A673 (cell line): ENCODE results near the gene KIAA1328. TPM values are rescaled to one million over a fixed set of nuclear protein-coding genes. Genes with fewer than 3 reads are reported as not detected.

Experiments used
- BruUV-seq: library from RNA; stranded (reverse); fragments of 400-500 nt; replicated peaks from 2 replicates; lab custom pipeline; 2021; lab: Mats Ljungman, UMichigan
- CTCF ChIA-PET: fragments of 300-600 bp; sonication (Branson Sonifier 250); formaldehyde crosslinking; loops from one replicate; lab custom pipeline; 2022; ENCODE audit warnings: antibody characterized with exemption; lab: Charles Lee
- POLR2A ChIA-PET: fragments of 300-600 bp; sonication (Branson Sonifier 250); formaldehyde crosslinking; loops from one replicate; lab custom pipeline; 2022; ENCODE audit warnings: antibody characterized with exemption; ENCODE audit not compliant: low non-redundant PET; lab: Charles Lee
- DNase-seq: peaks from one replicate; pipeline ENCODE4 v3.0.0-alpha.2; 2015; ENCODE audit warnings: low spot score
- H3K27ac ChIP-seq: fragments of 200-600 bp; sonication (generic); 2 replicates; pipeline ENCODE4 v1.5.1; 2016; ENCODE audit warnings: mixed run types, low read depth, mild to moderate bottlenecking, mixed read lengths, antibody characterized with exemption, low read length; ENCODE audit not compliant: poor library complexity, severe bottlenecking
- H3K27me3 ChIP-seq: fragments of 200-600 bp; sonication (generic); replicated peaks from 2 replicates; pipeline ENCODE4 v1.6.1; 2017; ENCODE audit warnings: mixed run types, low read depth, mild to moderate bottlenecking, mixed read lengths, antibody characterized with exemption, low read length; ENCODE audit not compliant: insufficient read depth, poor library complexity
- H3K36me3 ChIP-seq: fragments of 200-600 bp; sonication (generic); 2 replicates; pipeline ENCODE4 v1.6.1; 2016; ENCODE audit warnings: mixed run types, mild to moderate bottlenecking, mixed read lengths, antibody characterized with exemption, low read length; ENCODE audit not compliant: insufficient read depth, poor library complexity, severe bottlenecking
- H3K4me1 ChIP-seq: fragments of 200-600 bp; sonication (generic); 2 replicates; pipeline ENCODE4 v1.6.1; 2017; ENCODE audit warnings: mixed run types, mild to moderate bottlenecking, mixed read lengths, antibody characterized with exemption, low read length; ENCODE audit not compliant: insufficient read depth, poor library complexity, severe bottlenecking
- H3K4me3 ChIP-seq: fragments of 200-600 bp; sonication (generic); 2 replicates; pipeline ENCODE4 v1.5.1; 2016; ENCODE audit warnings: low read depth, mixed run types, mild to moderate bottlenecking, mixed read lengths, low read length; ENCODE audit not compliant: poor library complexity, severe bottlenecking
- H3K9me3 ChIP-seq: fragments of 200-600 bp; sonication (generic); 2 replicates; pipeline ENCODE4 v1.6.1; 2016; ENCODE audit warnings: mixed run types, low read depth, mild to moderate bottlenecking, mixed read lengths, antibody characterized with exemption, low read length; ENCODE audit not compliant: poor library complexity, severe bottlenecking
- EZH2 ChIP-seq: fragments of 200-600 bp; sonication (generic); IDR thresholded peaks from 2 replicates; pipeline ENCODE4 v1.6.1; 2017; ENCODE audit warnings: borderline replicate concordance, low read depth, mild to moderate bottlenecking, mixed read lengths, antibody characterized with exemption, low read length; ENCODE audit not compliant: poor library complexity, severe bottlenecking
- intact Hi-C: fragments of 100-400 bp; cut with micrococcal nuclease; formaldehyde crosslinking; loops from one replicate; pipeline ENCODE4 v1.10.0; 2022; ENCODE audit not compliant: unreplicated experiment
- total RNA-seq: library from RNA; stranded (reverse); gene quantifications from 2 replicates; pipeline ENCODE4 v1.2.3, GENCODE V29; 2021
- TF ChIP-seq, protein P1 (sequence below): fragments of 300-800, 200-600 bp; sonication (generic); conservative IDR thresholded peaks from 2 replicates; pipeline ENCODE4 v1.5.1; 2017; ENCODE audit warnings: low read depth, mild to moderate bottlenecking, antibody characterized with exemption, low read length, moderate library complexity, mixed read lengths

The KIAA1328 gene
- total RNA-seq, 1 experiment from 2014 or later, result 6.5 TPM

DNA sequence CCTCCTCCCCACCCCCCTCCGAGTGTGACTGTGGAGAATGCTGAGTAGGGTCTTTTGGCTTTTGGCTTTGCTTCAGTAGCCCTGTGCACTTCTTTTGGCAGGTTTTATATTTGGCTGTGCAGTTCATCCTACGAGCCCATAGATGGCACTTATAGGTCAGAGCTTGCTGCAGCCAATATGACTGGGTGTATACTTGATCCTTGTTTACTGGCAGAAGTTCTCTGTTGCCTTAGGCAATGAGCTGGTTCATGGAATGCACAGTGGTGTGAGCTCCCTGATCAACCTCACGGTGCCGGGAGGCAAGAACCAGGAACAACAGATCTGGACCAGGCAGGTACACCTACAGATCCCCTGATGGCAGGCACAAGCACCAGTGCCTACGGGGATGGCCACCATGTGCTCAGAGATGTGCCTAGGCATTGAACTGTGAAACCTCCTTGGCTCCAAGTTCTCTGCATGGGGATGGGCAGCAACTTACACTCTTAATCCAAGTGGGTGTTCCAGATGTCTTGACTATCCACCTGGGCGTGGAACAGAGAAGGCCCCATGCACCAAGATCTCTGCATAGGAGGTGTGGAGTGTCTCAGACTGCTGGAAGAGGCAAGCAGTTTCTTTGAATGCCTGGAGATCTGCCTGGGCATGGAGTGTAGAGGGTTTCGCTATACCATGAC, 190.4 kb downstream of the KIAA1328 start:
- Histone ChIP-seq H3K36me3 (no peaks in the 10 kb centered on the region), H3K4me1 (no peaks in the 10 kb centered on the region), H3K27me3 (no peaks in the 10 kb centered on the region), H3K27ac (no peak overlapping the region), H3K9me3 (peaks cover 3% of the 10 kb centered on the region), H3K4me3 (no peak overlapping the region)
- ChIA-PET CTCF (no interaction called here), POLR2A (no interaction called here)
- TF ChIP-seq, protein P1, sequence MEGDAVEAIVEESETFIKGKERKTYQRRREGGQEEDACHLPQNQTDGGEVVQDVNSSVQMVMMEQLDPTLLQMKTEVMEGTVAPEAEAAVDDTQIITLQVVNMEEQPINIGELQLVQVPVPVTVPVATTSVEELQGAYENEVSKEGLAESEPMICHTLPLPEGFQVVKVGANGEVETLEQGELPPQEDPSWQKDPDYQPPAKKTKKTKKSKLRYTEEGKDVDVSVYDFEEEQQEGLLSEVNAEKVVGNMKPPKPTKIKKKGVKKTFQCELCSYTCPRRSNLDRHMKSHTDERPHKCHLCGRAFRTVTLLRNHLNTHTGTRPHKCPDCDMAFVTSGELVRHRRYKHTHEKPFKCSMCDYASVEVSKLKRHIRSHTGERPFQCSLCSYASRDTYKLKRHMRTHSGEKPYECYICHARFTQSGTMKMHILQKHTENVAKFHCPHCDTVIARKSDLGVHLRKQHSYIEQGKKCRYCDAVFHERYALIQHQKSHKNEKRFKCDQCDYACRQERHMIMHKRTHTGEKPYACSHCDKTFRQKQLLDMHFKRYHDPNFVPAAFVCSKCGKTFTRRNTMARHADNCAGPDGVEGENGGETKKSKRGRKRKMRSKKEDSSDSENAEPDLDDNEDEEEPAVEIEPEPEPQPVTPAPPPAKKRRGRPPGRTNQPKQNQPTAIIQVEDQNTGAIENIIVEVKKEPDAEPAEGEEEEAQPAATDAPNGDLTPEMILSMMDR, result peak; percentile 33; the same call in 1 of the 2 replicates
- TF ChIP-seq EZH2, result no peak
- intact Hi-C loops, result no loop called here
- DNase-seq, result peak; percentile 12
- no TSS peak for BruUV-seq

DNA sequence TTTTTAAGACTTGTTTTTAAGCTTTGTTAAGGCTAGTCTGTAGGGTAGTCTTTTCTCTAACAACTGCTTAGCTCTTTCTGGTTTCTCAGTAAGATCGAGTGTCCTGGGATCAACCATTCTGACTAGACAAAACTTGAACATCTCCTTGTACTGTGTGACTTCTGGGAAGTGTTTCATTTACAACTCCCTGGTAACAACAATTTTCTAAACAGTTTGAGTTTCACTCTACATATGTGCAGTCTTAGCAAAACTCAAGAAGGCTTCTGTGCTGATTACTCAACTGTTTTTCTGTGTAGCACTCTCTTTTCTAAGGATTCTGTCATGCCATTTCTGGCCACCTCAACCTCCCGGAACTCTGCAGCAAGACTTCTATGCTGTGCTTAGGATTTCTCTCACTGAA, 204.5 kb downstream of the KIAA1328 start:
- Histone ChIP-seq H3K27ac (no peak overlapping the region), H3K27me3 (no peaks in the 10 kb centered on the region), H3K36me3 (no peaks in the 10 kb centered on the region), H3K4me1 (no peaks in the 10 kb centered on the region), H3K4me3 (no peak overlapping the region), H3K9me3 (no peaks in the 10 kb centered on the region)
- POLR2A ChIA-PET, result no interaction called here
- no TSS peak for BruUV-seq
- CTCF ChIA-PET, result no interaction called here
- TF ChIP-seq, protein P1, result no peak
- TF ChIP-seq EZH2, result no peak
- intact Hi-C loops, result no loop called here
- no peak for DNase-seq

DNA sequence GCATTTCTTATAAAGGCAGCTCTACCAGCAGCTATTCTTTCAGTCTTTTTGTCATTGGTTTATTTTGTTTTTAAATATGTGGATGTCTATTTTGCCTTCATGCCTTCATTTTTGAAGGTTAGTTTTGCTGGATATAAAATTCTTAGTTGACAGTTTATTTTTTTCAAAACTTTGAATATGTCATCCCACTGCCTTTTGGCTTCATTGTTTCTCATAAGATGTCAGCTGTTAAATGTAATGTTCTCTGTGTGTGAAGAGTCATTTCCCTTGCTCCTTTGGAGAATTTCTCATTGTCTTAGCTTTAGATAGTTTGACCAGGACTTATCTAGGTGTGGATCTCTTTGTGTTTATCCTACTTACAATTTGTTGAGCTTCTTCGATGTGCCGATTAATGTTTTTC, 213.5 kb downstream of the KIAA1328 start:
- no peak for TF ChIP-seq EZH2
- TF ChIP-seq, protein P1, result no peak
- H3K9me3 ChIP-seq, result peaks cover 20% of the 10 kb centered on the region
- DNase-seq, result no peak
- H3K27me3 ChIP-seq, result no peaks in the 10 kb centered on the region
- no peak overlapping the region for H3K27ac ChIP-seq
- ChIA-PET POLR2A (no interaction called here), CTCF (no interaction called here)
- BruUV-seq, result no TSS peak
- H3K4me3 ChIP-seq, result no peak overlapping the region
- H3K4me1 ChIP-seq, result no peaks in the 10 kb centered on the region
- no peaks in the 10 kb centered on the region for H3K36me3 ChIP-seq
- intact Hi-C loops, result no loop called here
